ENCODE measurements around the gene TMEM248.
"Not testable (repeated sequence)": the region's sequence is repeated elsewhere in the genome, so short reads cannot be mapped to it uniquely, and the experiment has no call there.

Gene TMEM248

GRCh38 chr7:66957595-66958290 is 36.7 kb downstream of the TMEM248 start:
- Histone ChIP-seq H3K9me3 (ENCODE audit: low read length) (no peaks in the 10 kb centered on the region), H3K4me3 (ENCODE audit: low read depth in 1 of 2, low read length in 2 of 2) (no peak overlapping the region), H3K27me3 (ENCODE audit: control insufficient read depth in 1 of 2, insufficient read depth in 2 of 2, low read length in 2 of 2) (no peaks in the 10 kb centered on the region), H3K9ac (ENCODE audit: low read length) (no peak overlapping the region), H3K27ac (ENCODE audit: low read depth, low read length) (no peak overlapping the region), H3K4me1 (ENCODE audit: insufficient read depth, low read length) (no peaks in the 10 kb centered on the region), H3K36me3 (ENCODE audit: insufficient read depth, low read length) (peaks cover 46% of the 10 kb centered on the region)

- Histone ChIP-seq H3K4me1 (ENCODE audit: insufficient read depth, low read length) (no peaks in the 10 kb centered on the region), H3K9me3 (ENCODE audit: low read length) (no peaks in the 10 kb centered on the region), H3K27me3 (ENCODE audit: control insufficient read depth in 1 of 2, insufficient read depth in 2 of 2, low read length in 2 of 2) (no peaks in the 10 kb centered on the region), H3K27ac (ENCODE audit: low read depth, low read length) (no peak overlapping the region), H3K9ac (ENCODE audit: low read length) (no peak overlapping the region), H3K4me3 (ENCODE audit: low read depth in 1 of 2, low read length in 2 of 2) (no peak overlapping the region), H3K36me3 (ENCODE audit: insufficient read depth, low read length) (peaks cover 45% of the 10 kb centered on the region)
Measured at GRCh38 chr7:66958538-66959350, 37.7 kb downstream of the TMEM248 start.

- no peak overlapping the region for H3K4me3 ChIP-seq (ENCODE audit: low read depth in 1 of 2, low read length in 2 of 2)
- H3K9ac ChIP-seq (ENCODE audit: low read length), result no peak overlapping the region
- H3K4me1 ChIP-seq (ENCODE audit: insufficient read depth, low read length), result no peaks in the 10 kb centered on the region
- no peak overlapping the region for H3K27ac ChIP-seq (ENCODE audit: low read depth, low read length)
- peaks cover 36% of the 10 kb centered on the region for H3K36me3 ChIP-seq (ENCODE audit: insufficient read depth, low read length)
- H3K9me3 ChIP-seq (ENCODE audit: low read length), result no peaks in the 10 kb centered on the region
- H3K27me3 ChIP-seq (ENCODE audit: control insufficient read depth in 1 of 2, insufficient read depth in 2 of 2, low read length in 2 of 2), result no peaks in the 10 kb centered on the region
Measured at GRCh38 chr7:66960192-66960591, 39.2 kb downstream of the TMEM248 start.

GRCh38 chr7:66961096-66961495 is 40.1 kb downstream of the TMEM248 start:
- H3K27me3 ChIP-seq (ENCODE audit: control insufficient read depth in 1 of 2, insufficient read depth in 2 of 2, low read length in 2 of 2), result no peaks in the 10 kb centered on the region
- H3K4me1 ChIP-seq (ENCODE audit: insufficient read depth, low read length), result no peaks in the 10 kb centered on the region
- H3K9me3 ChIP-seq (ENCODE audit: low read length), result no peaks in the 10 kb centered on the region
- H3K9ac ChIP-seq (ENCODE audit: low read length), result no peak overlapping the region
- H3K27ac ChIP-seq (ENCODE audit: low read depth, low read length), result no peak overlapping the region
- peaks cover 27% of the 10 kb centered on the region for H3K36me3 ChIP-seq (ENCODE audit: insufficient read depth, low read length)
- H3K4me3 ChIP-seq (ENCODE audit: low read depth in 1 of 2, low read length in 2 of 2), result no peak overlapping the region

GRCh38 chr7:66964411-66964810 is 43.4 kb downstream of the TMEM248 start:
- Histone ChIP-seq H3K4me3 (ENCODE audit: low read depth in 1 of 2, low read length in 2 of 2) (no peak overlapping the region), H3K9me3 (ENCODE audit: low read length) (no peaks in the 10 kb centered on the region), H3K9ac (ENCODE audit: low read length) (no peak overlapping the region), H3K27me3 (ENCODE audit: control insufficient read depth in 1 of 2, insufficient read depth in 2 of 2, low read length in 2 of 2) (no peaks in the 10 kb centered on the region), H3K4me1 (ENCODE audit: insufficient read depth, low read length) (no peaks in the 10 kb centered on the region), H3K27ac (ENCODE audit: low read depth, low read length) (no peak overlapping the region), H3K36me3 (ENCODE audit: insufficient read depth, low read length) (no peaks in the 10 kb centered on the region)

- Histone ChIP-seq H3K4me1 (ENCODE audit: insufficient read depth, low read length) (no peaks in the 10 kb centered on the region), H3K9ac (ENCODE audit: low read length) (no peak overlapping the region), H3K27ac (ENCODE audit: low read depth, low read length) (no peak overlapping the region), H3K9me3 (ENCODE audit: low read length) (no peaks in the 10 kb centered on the region), H3K36me3 (ENCODE audit: insufficient read depth, low read length) (no peaks in the 10 kb centered on the region), H3K27me3 (ENCODE audit: control insufficient read depth in 1 of 2, insufficient read depth in 2 of 2, low read length in 2 of 2) (no peaks in the 10 kb centered on the region), H3K4me3 (ENCODE audit: low read depth in 1 of 2, low read length in 2 of 2) (no peak overlapping the region)
Measured at GRCh38 chr7:66967029-66967428, 46.0 kb downstream of the TMEM248 start.

GRCh38 chr7:66969001-66969400 is 48.0 kb downstream of the TMEM248 start:
- H3K27ac ChIP-seq (ENCODE audit: low read depth, low read length); H3K9ac ChIP-seq (ENCODE audit: low read length); H3K4me1 ChIP-seq (ENCODE audit: insufficient read depth, low read length); H3K4me3 ChIP-seq (ENCODE audit: low read depth in 1 of 2, low read length in 2 of 2); H3K27me3 ChIP-seq (ENCODE audit: control insufficient read depth in 1 of 2, insufficient read depth in 2 of 2, low read length in 2 of 2); H3K9me3 ChIP-seq (ENCODE audit: low read length); H3K36me3 ChIP-seq (ENCODE audit: insufficient read depth, low read length): not testable (repeated sequence)

- Histone ChIP-seq H3K9ac (ENCODE audit: low read length) (no peak overlapping the region), H3K9me3 (ENCODE audit: low read length) (no peaks in the 10 kb centered on the region), H3K4me3 (ENCODE audit: low read depth in 1 of 2, low read length in 2 of 2) (no peak overlapping the region), H3K4me1 (ENCODE audit: insufficient read depth, low read length) (no peaks in the 10 kb centered on the region), H3K27me3 (ENCODE audit: control insufficient read depth in 1 of 2, insufficient read depth in 2 of 2, low read length in 2 of 2) (no peaks in the 10 kb centered on the region), H3K27ac (ENCODE audit: low read depth, low read length) (no peak overlapping the region), H3K36me3 (ENCODE audit: insufficient read depth, low read length) (no peaks in the 10 kb centered on the region)
Measured at GRCh38 chr7:66970310-66970709, 49.3 kb downstream of the TMEM248 start.

GRCh38 chr7:66974986-66975590 is 54.1 kb downstream of the TMEM248 start:
- H3K4me3 ChIP-seq (ENCODE audit: low read depth in 1 of 2, low read length in 2 of 2), result no peak overlapping the region
- H3K27me3 ChIP-seq (ENCODE audit: control insufficient read depth in 1 of 2, insufficient read depth in 2 of 2, low read length in 2 of 2), result no peaks in the 10 kb centered on the region
- no peaks in the 10 kb centered on the region for H3K4me1 ChIP-seq (ENCODE audit: insufficient read depth, low read length)
- no peaks in the 10 kb centered on the region for H3K9me3 ChIP-seq (ENCODE audit: low read length)
- H3K36me3 ChIP-seq (ENCODE audit: insufficient read depth, low read length), result no peaks in the 10 kb centered on the region
- no peak overlapping the region for H3K27ac ChIP-seq (ENCODE audit: low read depth, low read length)
- H3K9ac ChIP-seq (ENCODE audit: low read length), result no peak overlapping the region

- not testable (repeated sequence) for H3K4me3 ChIP-seq (ENCODE audit: low read depth in 1 of 2, low read length in 2 of 2); H3K36me3 ChIP-seq (ENCODE audit: insufficient read depth, low read length); H3K27me3 ChIP-seq (ENCODE audit: control insufficient read depth in 1 of 2, insufficient read depth in 2 of 2, low read length in 2 of 2); H3K4me1 ChIP-seq (ENCODE audit: insufficient read depth, low read length); H3K9ac ChIP-seq (ENCODE audit: low read length); H3K9me3 ChIP-seq (ENCODE audit: low read length); H3K27ac ChIP-seq (ENCODE audit: low read depth, low read length)
Measured at GRCh38 chr7:66978312-66978711, 57.3 kb downstream of the TMEM248 start.

- H3K9ac ChIP-seq (ENCODE audit: low read length); H3K4me1 ChIP-seq (ENCODE audit: insufficient read depth, low read length); H3K36me3 ChIP-seq (ENCODE audit: insufficient read depth, low read length): not testable (repeated sequence)
Measured at GRCh38 chr7:66979013-66979412, 58.0 kb downstream of the TMEM248 start.

More at GRCh38 chr7:66979013-66979412, 58.0 kb downstream of the TMEM248 start:
- H3K4me3 ChIP-seq (ENCODE audit: low read depth in 1 of 2, low read length in 2 of 2); H3K9me3 ChIP-seq (ENCODE audit: low read length); H3K27ac ChIP-seq (ENCODE audit: low read depth, low read length); H3K27me3 ChIP-seq (ENCODE audit: control insufficient read depth in 1 of 2, insufficient read depth in 2 of 2, low read length in 2 of 2): not testable (repeated sequence)

Measured in muscle layer of colon (tissue), 2 donors.